Bone marrow (tissue), 2 donors: ENCODE data around the gene WDR54.
"Not testable (repeated sequence)": the region's sequence is repeated elsewhere in the genome, so short reads cannot be mapped to it uniquely, and the experiment has no call there.

Experiments
- DNase-seq, 2 donors: peaks; one replicate each; lab custom pipeline; 2025; lab: John Stamatoyannopoulos, UW

Gene WDR54

GRCh38 chr2:74429487-74430451 lies 8.2 kb downstream of the WDR54 start:
- DNase-seq = no peak

GRCh38 chr2:74430502-74430901 lies 9.0 kb downstream of the WDR54 start:
- DNase-seq = no peak

- no peak for DNase-seq
These were observed 14.7 kb downstream of the WDR54 start for GRCh38 chr2:74436111-74436805.

- DNase-seq = no peak
These were observed 15.5 kb downstream of the WDR54 start for GRCh38 chr2:74436848-74437695.

- no peak for DNase-seq
These were observed 16.7 kb downstream of the WDR54 start for GRCh38 chr2:74438248-74438647.

- DNase-seq = no peak
These were observed 17.8 kb downstream of the WDR54 start for GRCh38 chr2:74439373-74439772.

- no peak for DNase-seq
These were observed 18.4 kb downstream of the WDR54 start for GRCh38 chr2:74439803-74440377.

- DNase-seq = peak; percentile 31 to 75
These were observed 19.0 kb downstream of the WDR54 start for GRCh38 chr2:74440378-74441169.

- no peak for DNase-seq
These were observed 19.7 kb downstream of the WDR54 start for GRCh38 chr2:74441170-74441689.

GRCh38 chr2:74441690-74442482 lies 20.4 kb downstream of the WDR54 start, which contains the start of gene RTKN:
Gene RTKN (minus strand): TSS chr2:74441937. CDS start chr2:74441816, 121 bp downstream.
- DNase-seq = no peak

GRCh38 chr2:74442483-74443297 lies 21.2 kb downstream of the WDR54 start:
- DNase-seq = not testable (repeated sequence)

GRCh38 chr2:74444498-74445318 lies 23.2 kb downstream of the WDR54 start:
- no peak for DNase-seq

- no peak for DNase-seq
These were observed 25.9 kb downstream of the WDR54 start for GRCh38 chr2:74447230-74447999.

GRCh38 chr2:74448771-74449170 lies 27.2 kb downstream of the WDR54 start:
- DNase-seq = no peak

- no peak for DNase-seq
These were observed 29.1 kb downstream of the WDR54 start for GRCh38 chr2:74450570-74451190.

GRCh38 chr2:74454654-74455511 lies 33.4 kb downstream of the WDR54 start, which contains the start of gene INO80B:
Gene INO80B (plus strand): TSS chr2:74455087. CDS start chr2:74455117, 30 bp downstream.
- DNase-seq = peak; percentile 86 to 98
